SK-MEL-5 (cell line): ENCODE measurements around the gene CACHD1. TPM values are rescaled to one million over a fixed set of nuclear protein-coding genes. Genes with fewer than 3 reads are reported as not detected.
A peak's percentile ranks its signal among the peaks of the same experiment; 100 is the strongest.

Source experiments
- DNase-seq: peaks from one replicate; pipeline ENCODE4 v3.0.0-alpha.2; 2016; ENCODE audit warnings: low read depth, low spot score
- in situ Hi-C: cut with HindIII; loops from 2 replicates; pipeline ENCODE4 v1.10.0; 2016; ENCODE audit warnings: low sequenced_read_pairs, high pct_unique_total_duplicates, low pct_unique_long_range_greater_than_20kb
- polyA plus RNA-seq, 2 experiments: library from polyadenylated mRNA; depleted of rRNA; stranded (reverse); fragments of >200 nt; gene quantifications; 2 replicates each; pipeline ENCODE4 v1.2.3, GENCODE V29; 2015
- total RNA-seq: library from RNA; depleted of rRNA; stranded (reverse); fragments of >200 nt; shearing (Covaris generic); gene quantifications from 2 replicates; pipeline ENCODE4 v1.2.3, GENCODE V29; 2014; rRNA removed

CACHD1 gene
- 6.9 and 7.7 TPM in 2 replicates for total RNA-seq
- 7.0 and 8.2 TPM in 2 replicates for polyA plus RNA-seq (2015; cell fraction: cytosol; rRNA removed)
- 7.3 and 8.7 TPM in 2 replicates for polyA plus RNA-seq (2015; cell fraction: nucleus; rRNA removed)

GRCh38 chr1:64469977-64470664 lies at the start of gene CACHD1:
CACHD1 (plus strand) TSS chr1:64470129; CDS start chr1:64470745, 616 bp downstream.
- in situ Hi-C loops: no loop called here
- peak; percentile 75 for DNase-seq

GRCh38 chr1:64421377-64421776 lies 48.6 kb upstream of the CACHD1 start:
- in situ Hi-C loops: no loop called here
- DNase-seq: no peak

GRCh38 chr1:64423526-64423925 lies 46.4 kb upstream of the CACHD1 start:
- DNase-seq: no peak
- in situ Hi-C loops: no loop called here

- DNase-seq: no peak
- in situ Hi-C loops: no loop called here
These were observed 45.5 kb upstream of the CACHD1 start for GRCh38 chr1:64424412-64424811.

- in situ Hi-C loops: no loop called here
- DNase-seq: no peak
These were observed 44.4 kb upstream of the CACHD1 start for GRCh38 chr1:64425521-64425920.

- DNase-seq: no peak
- in situ Hi-C loops: no loop called here
These were observed 43.2 kb upstream of the CACHD1 start for GRCh38 chr1:64426681-64427080.

GRCh38 chr1:64427879-64428278 lies 42.0 kb upstream of the CACHD1 start:
- DNase-seq: no peak
- in situ Hi-C loops: no loop called here

- in situ Hi-C loops: no loop called here
- DNase-seq: no peak
These were observed 36.6 kb upstream of the CACHD1 start for GRCh38 chr1:64433308-64433707.

- no peak for DNase-seq
These were observed 36.2 kb upstream of the CACHD1 start for GRCh38 chr1:64433747-64434146.

GRCh38 chr1:64435000-64435399 lies 34.9 kb upstream of the CACHD1 start:
- in situ Hi-C loops: no loop called here

More at GRCh38 chr1:64433747-64434146, 36.2 kb upstream of the CACHD1 start:
- in situ Hi-C loops: no loop called here

GRCh38 chr1:64437453-64437852 lies 32.5 kb upstream of the CACHD1 start:
- DNase-seq: no peak
- in situ Hi-C loops: no loop called here

More at GRCh38 chr1:64435000-64435399, 34.9 kb upstream of the CACHD1 start:
- no peak for DNase-seq

- no peak for DNase-seq
- in situ Hi-C loops: no loop called here
These were observed 29.6 kb upstream of the CACHD1 start for GRCh38 chr1:64440183-64440826.

- in situ Hi-C loops: no loop called here
These were observed 18.5 kb upstream of the CACHD1 start for GRCh38 chr1:64451440-64451839.

GRCh38 chr1:64453688-64454087 lies 16.2 kb upstream of the CACHD1 start:
- in situ Hi-C loops: no loop called here
- DNase-seq: no peak

More at GRCh38 chr1:64451440-64451839, 18.5 kb upstream of the CACHD1 start:
- DNase-seq: no peak

- DNase-seq: no peak
- in situ Hi-C loops: no loop called here
These were observed 11.0 kb upstream of the CACHD1 start for GRCh38 chr1:64458915-64459314.

GRCh38 chr1:64459743-64460142 lies 10.2 kb upstream of the CACHD1 start:
- in situ Hi-C loops: no loop called here
- no peak for DNase-seq

- in situ Hi-C loops: no loop called here
- DNase-seq: no peak
These were observed 3.9 kb upstream of the CACHD1 start for GRCh38 chr1:64466033-64466432.

GRCh38 chr1:64469116-64469976 lies 583 bp upstream of the CACHD1 start:
- in situ Hi-C loops: no loop called here
- DNase-seq: no peak
